GM19239 (cell line): ENCODE data around the gene C10orf67.

ENCODE experiments used
- DNase-seq: peaks from one replicate; pipeline ENCODE4 v3.0.0; 2011; ENCODE audit warnings: low spot score; ENCODE audit not compliant: insufficient read length
- FAIRE-seq: peaks from 2 replicates; lab custom pipeline; 2011; peaks lifted over from hg19 to GRCh38; lab: Jason Lieb, UNC

Gene C10orf67

DNA sequence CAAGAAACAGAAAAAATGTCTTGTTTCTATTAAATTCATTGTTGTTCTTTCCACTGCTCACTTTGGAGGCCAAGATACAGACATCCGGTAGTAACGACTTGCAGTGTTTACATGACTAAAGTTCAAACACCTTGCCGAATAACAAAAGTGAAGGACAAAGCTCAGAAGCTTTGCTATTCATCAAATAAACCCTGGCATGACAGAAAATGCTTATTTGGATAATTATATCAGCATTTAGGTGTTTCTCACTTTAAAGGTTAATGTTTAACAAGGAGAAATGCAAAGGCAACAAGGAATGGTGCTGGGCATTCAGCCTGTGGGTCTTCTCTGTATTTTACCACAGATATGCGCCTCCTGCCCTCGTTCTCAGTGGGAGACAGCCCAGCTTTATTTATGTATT, 157.9 kb downstream of the C10orf67 start:
- DNase-seq = no peak
- no peak for FAIRE-seq

DNA sequence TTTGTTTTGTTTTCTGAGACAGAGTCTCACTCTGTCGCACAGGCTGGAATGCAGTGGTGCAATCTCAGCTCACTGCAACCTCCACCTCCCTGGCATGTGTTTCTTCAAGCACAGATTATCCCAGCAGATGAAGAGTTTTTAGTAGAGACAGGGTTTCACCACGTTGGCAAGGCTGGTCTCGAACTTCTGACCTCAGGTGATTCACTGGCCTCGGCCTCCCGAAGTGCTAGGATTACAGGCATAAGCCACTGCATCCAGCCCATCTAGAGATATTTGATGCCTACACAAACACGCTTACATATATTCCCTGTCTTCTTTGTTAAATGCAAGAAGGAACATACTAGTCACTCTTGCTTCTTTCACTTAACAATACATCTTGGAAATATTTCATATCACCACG, 158.4 kb downstream of the C10orf67 start:
- FAIRE-seq (no peak), DNase-seq (no peak)

DNA sequence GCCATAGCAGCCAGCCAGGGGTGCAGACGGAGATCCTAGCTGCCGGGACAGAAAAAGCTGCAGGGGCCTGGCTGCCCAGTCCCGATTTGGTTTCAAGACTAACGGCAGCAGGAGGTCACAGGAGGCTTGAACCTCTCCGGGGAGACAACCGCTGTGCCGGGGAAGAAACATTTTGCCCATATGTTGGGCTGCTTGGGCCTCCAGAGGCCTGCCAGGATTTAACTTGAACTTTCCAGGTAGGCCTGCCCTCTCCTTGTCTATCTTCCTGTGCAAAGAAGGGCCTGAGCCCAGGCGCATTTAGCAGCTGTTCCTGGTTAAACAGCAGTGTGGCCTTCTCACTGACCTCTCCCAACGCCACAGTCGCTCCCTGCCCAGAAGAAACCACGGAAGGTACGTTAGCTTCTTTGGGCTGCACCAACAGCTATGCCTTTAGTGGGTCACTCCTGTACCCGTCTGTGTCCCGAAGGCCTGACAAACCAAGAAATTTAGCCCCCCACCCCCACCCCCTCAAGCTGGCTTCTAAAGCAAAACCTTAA, 169.6 kb downstream of the C10orf67 start:
- no peak for DNase-seq
- no peak for FAIRE-seq

DNA sequence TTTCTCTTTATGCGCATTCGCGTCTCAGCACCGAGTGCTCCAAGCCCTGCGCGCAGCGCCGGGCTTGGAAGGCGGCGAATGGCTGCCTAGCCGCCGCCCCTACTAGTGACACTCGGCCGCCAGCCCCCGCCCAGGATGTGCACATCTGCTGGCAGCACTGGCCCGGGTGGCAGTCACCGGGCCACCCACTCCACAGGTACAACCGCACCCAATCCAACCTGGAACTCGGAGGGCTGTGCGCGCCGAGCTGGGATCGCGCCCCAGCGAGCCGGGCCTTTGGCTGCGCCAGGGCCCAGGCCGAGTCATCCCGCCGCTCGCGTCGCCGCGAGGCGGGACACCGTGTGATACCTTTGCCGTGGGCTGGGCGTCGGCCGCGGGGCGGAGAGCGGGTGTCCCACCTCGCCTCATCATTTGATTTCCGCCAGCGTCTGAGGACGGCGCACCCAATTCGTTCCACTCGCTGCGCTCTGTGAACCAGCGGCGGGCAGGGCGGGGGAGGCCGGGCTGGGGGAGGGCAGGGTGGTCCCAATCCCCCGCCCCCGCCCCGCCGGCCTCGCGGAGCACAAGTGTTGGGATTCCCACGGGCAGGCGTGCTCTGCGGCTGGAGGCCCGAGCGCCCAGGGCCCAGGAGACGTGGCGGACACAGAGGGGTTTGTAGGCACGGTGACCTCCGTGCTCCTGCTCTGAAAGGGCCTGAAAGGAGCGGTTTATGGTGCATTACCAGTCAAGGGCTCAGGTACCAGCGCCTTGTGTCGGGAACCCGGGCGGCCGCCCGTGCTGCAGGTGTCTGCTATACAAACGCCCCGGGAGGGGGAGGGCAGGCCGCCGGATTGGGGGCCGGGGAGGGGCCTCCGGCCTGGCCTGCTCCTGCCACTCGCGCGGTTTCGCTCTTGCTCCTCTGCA, 170.3 kb downstream of the C10orf67 start:
- FAIRE-seq (no peak), DNase-seq (no peak)

GRCh38 chr10:23173214-23174073, 171.2 kb downstream of the C10orf67 start:
- FAIRE-seq (no peak), DNase-seq (no peak)

GRCh38 chr10:23172429-23173213, 172.0 kb downstream of the C10orf67 start:
- no peak for FAIRE-seq
- DNase-seq = no peak

GRCh38 chr10:23171232-23171876, 173.2 kb downstream of the C10orf67 start:
- no peak for FAIRE-seq
- no peak for DNase-seq

- peak; percentile 93 for FAIRE-seq
These were observed 186.2 kb downstream of the C10orf67 start for GRCh38 chr10:23158370-23158769.

DNA sequence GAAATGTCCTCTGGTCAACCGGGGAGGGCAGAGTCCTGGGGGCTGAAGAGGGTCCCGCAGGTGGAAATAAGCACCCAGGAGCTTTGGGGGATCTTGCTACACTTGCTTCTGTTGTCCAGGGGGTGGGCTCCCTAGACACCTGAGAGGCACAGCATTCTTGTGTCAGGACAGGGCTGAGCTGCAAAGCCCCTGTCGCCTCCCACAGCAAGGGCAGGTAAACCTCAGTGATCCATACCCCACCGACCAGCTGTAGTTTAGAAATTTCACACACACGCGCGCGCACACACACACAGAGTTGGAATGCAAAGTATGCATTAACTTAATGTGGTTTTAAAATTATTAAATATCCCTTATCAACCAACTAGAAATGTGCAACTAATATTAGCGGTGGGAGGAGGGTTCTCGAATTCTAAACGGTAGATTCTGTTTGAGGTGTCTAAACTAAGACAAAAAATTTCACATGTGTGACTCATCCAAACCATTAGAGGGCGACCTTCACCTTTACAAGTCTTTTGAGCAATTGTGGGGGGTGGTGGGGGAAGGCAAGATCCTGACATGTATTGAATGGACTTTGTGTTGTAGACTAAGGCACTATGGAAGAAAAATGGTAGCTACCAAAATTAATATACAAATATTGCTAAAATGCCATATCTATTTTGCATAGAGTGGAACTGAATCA, 186.8 kb downstream of the C10orf67 start:
- no peak for DNase-seq

More at GRCh38 chr10:23158370-23158769, 186.2 kb downstream of the C10orf67 start:
- DNase-seq = peak; percentile 54

GRCh38 chr10:23157239-23157681, 187.3 kb downstream of the C10orf67 start:
- no peak for FAIRE-seq

More for the DNA sequence above, 186.8 kb downstream of the C10orf67 start:
- FAIRE-seq = no peak

DNA sequence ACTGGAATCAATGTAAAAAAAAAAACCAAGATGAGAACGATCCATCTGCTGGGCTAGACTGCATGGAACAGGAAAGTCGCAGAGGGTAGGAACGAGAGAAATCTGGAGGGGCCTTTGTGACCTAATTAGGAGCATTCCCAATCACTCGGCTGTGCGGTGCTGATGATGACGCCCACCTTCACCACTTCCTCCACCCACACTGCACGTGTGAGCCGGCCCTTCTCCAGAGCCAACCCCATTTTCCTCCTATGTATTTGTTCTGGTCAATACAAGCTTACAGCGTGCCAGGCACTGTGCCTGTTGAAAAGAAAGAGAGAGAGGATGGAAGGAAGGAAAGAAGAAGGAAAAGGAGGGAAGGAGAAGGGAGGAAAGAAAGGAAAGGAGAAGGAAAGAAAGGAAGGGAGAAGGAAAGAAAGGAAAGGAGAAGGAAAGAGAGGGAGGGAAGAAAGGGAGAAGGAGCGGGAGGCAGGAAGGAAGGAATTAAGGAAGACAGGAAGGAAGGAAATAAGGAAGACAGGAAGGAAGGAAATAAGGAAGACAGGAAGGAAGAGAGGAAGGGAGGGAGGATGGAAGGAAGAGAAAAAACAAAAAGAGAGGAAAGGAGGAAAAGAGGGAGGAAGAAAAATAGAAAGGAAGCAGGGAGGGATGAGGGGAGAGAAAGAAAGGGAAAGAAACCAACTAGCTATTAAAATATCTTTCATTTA, 188.0 kb downstream of the C10orf67 start:
- FAIRE-seq (no peak), DNase-seq (no peak)

More at GRCh38 chr10:23157239-23157681, 187.3 kb downstream of the C10orf67 start:
- no peak for DNase-seq

- DNase-seq (no peak), FAIRE-seq (no peak)
These were observed 189.4 kb downstream of the C10orf67 start for GRCh38 chr10:23155169-23155568.
